Upper lobe of right lung (tissue), 1 donor: ENCODE measurements around the gene BEST1. TPM values are rescaled to one million over a fixed set of nuclear protein-coding genes. Genes with fewer than 3 reads are reported as not detected.

Experiments
- ATAC-seq: fragments of 200-7000 bp; cut with Tn5 transposase; one replicate; pipeline ENCODE4 v1.9.1; 2020; ENCODE audit warnings: mild to moderate bottlenecking, moderate library complexity
- DNase-seq: peaks from one replicate; pipeline ENCODE4 v3.0.0-alpha.2; 2020
- H3K27ac ChIP-seq: fragments of 200-600 bp; one replicate; pipeline ENCODE4 v1.8.0; 2022
- H3K27me3 ChIP-seq: fragments of 200-600 bp; one replicate; pipeline ENCODE4 v1.8.0; 2022; ENCODE audit warnings: mild to moderate bottlenecking
- H3K36me3 ChIP-seq: fragments of 200-600 bp; one replicate; pipeline ENCODE4 v1.8.0; 2022
- H3K4me1 ChIP-seq: fragments of 200-600 bp; one replicate; pipeline ENCODE4 v1.8.0; 2022
- H3K4me3 ChIP-seq: fragments of 200-600 bp; one replicate; pipeline ENCODE4 v1.8.0; 2022; ENCODE audit warnings: mild to moderate bottlenecking
- H3K9me3 ChIP-seq: fragments of 200-600 bp; one replicate; pipeline ENCODE4 v1.8.0; 2022
- intact Hi-C: fragments of 100-400 bp; cut with DNase I; formaldehyde crosslinking; loops from one replicate; pipeline ENCODE4 v1.11.0; 2022
- total RNA-seq: library from RNA; stranded (reverse); fragmentation: NEBNext Ultra II Directional; extraction: Animal tissue kit (Norgen Biotek cat#: 25700); gene quantifications from one replicate; pipeline ENCODE4 v1.2.1, GENCODE V29; 2021
- TF ChIP-seq, protein P1 (sequence below): fragments of 200-600 bp; IDR thresholded peaks from one replicate; pipeline ENCODE4 v1.8.0; 2022; ENCODE audit warnings: antibody characterized with exemption
- donor health status: DM: no; HTN: yes; CAD: no; lungs with severe emphysema.

BEST1 gene
- total RNA-seq, 1 donor from 2014 or later = 9.6 TPM

GRCh38 chr11:61976813-61977475 lies 26.8 kb downstream of the BEST1 start:
- intact Hi-C loops = no loop called here
- DNase-seq (peak; percentile 56), ATAC-seq (no peak)
- TF ChIP-seq, protein P1, sequence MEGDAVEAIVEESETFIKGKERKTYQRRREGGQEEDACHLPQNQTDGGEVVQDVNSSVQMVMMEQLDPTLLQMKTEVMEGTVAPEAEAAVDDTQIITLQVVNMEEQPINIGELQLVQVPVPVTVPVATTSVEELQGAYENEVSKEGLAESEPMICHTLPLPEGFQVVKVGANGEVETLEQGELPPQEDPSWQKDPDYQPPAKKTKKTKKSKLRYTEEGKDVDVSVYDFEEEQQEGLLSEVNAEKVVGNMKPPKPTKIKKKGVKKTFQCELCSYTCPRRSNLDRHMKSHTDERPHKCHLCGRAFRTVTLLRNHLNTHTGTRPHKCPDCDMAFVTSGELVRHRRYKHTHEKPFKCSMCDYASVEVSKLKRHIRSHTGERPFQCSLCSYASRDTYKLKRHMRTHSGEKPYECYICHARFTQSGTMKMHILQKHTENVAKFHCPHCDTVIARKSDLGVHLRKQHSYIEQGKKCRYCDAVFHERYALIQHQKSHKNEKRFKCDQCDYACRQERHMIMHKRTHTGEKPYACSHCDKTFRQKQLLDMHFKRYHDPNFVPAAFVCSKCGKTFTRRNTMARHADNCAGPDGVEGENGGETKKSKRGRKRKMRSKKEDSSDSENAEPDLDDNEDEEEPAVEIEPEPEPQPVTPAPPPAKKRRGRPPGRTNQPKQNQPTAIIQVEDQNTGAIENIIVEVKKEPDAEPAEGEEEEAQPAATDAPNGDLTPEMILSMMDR = no peak
- Histone ChIP-seq H3K27ac (no peak overlapping the region), H3K4me3 (no peak overlapping the region), H3K9me3 (no peaks in the 10 kb centered on the region), H3K27me3 (no peaks in the 10 kb centered on the region), H3K36me3 (no peaks in the 10 kb centered on the region), H3K4me1 (peaks cover 66% of the 10 kb centered on the region)

DNA sequence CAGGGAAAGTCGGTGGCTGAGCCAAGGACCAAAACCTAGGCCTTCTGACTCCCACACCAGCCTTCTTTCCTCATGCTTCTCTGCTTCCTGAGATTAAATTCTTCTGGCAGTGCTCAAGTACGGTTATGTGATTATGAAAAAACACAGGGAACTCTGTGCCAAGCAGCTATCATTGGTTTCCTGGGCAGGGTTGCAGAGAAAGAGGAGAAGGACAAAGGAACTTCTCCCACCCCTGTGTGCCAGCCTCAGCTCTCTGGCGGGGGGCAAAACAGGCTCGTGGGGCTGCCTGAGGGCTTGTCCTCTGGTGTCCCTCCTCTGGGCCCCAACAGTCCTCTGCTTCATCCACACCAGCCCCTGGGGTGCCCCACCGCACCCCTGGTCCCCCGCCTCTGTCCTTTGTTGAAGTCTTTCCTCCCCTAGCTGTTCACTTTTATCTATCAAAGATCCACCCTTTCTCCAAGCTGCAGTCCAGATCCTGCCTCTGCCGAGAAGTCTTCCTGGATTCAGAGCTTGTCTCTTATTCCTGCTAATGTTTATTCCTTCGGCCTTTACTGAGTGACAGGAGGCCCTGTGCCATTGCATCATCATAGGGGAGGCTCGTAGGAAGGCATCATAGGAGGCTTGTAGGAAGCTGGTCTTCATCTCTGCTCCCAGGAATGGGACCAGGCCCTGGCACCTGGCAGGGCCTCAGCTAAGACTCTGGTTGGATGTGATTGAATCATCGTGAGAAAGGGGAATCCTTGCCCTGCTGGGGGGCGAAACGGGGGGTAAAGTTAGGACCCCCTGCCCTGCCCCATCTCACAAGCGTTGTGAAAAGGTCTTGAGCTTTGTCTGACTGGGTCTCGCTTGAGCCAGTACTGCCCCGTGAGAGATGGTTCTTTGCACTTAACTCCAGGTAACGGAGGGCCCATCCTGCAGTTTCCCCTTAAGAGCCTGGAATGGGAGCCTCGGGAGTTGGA lies 28.8 kb downstream of the BEST1 start:
- Histone ChIP-seq H3K27ac (peak overlapping the region; percentile 72), H3K4me3 (no peak overlapping the region), H3K4me1 (peaks cover 45% of the 10 kb centered on the region), H3K36me3 (no peaks in the 10 kb centered on the region), H3K27me3 (no peaks in the 10 kb centered on the region), H3K9me3 (no peaks in the 10 kb centered on the region)
- peak; percentile 65 for DNase-seq
- intact Hi-C loops = no loop called here
- TF ChIP-seq, protein P1 = no peak
- peak; percentile 60 for ATAC-seq

GRCh38 chr11:61980783-61981541 lies 30.8 kb downstream of the BEST1 start:
- Histone ChIP-seq H3K4me1 (peaks cover 29% of the 10 kb centered on the region), H3K27me3 (no peaks in the 10 kb centered on the region), H3K36me3 (no peaks in the 10 kb centered on the region), H3K27ac (no peak overlapping the region), H3K9me3 (no peaks in the 10 kb centered on the region), H3K4me3 (no peak overlapping the region)
- no peak for ATAC-seq
- TF ChIP-seq, protein P1 = no peak
- peak; percentile 31 for DNase-seq
- intact Hi-C loops = no loop called here

GRCh38 chr11:61983419-61983818 lies 33.3 kb downstream of the BEST1 start:
- ATAC-seq (no peak), DNase-seq (peak; percentile 6)
- TF ChIP-seq, protein P1 = no peak
- intact Hi-C loops = no loop called here
- peaks cover 10% of the 10 kb centered on the region for H3K4me1 ChIP-seq
- H3K27ac ChIP-seq = no peak overlapping the region
- no peaks in the 10 kb centered on the region for H3K27me3 ChIP-seq
- no peaks in the 10 kb centered on the region for H3K36me3 ChIP-seq
- H3K9me3 ChIP-seq = no peaks in the 10 kb centered on the region
- no peak overlapping the region for H3K4me3 ChIP-seq

DNA sequence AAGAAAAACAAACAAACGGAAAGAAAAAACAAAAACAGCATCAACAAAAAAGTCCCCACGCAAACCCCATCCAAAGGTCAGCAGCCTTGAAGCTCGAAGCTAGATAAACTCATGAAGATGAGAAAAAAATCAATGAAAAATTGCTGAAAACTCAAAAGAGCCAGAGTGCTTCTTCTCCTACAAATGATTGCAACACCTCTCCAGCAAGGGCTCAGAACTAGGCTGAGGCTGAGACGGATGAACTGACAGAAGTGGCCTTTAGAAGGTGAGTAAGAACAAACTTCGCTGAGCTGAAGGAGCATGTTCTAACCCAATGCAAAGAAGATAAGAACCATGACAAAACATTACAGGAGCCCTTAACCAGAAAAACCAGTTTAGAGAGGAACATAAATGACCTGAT lies 35.7 kb downstream of the BEST1 start:
- intact Hi-C loops = no loop called here
- Histone ChIP-seq H3K27me3 (no peaks in the 10 kb centered on the region), H3K9me3 (no peaks in the 10 kb centered on the region), H3K4me1 (no peaks in the 10 kb centered on the region), H3K27ac (no peak overlapping the region), H3K4me3 (no peak overlapping the region), H3K36me3 (no peaks in the 10 kb centered on the region)
- ATAC-seq (peak; percentile 89), DNase-seq (peak; percentile 27)
- TF ChIP-seq, protein P1 = no peak
